Central memory CD4-positive, alpha-beta T cell (primary cell): ENCODE measurements around the gene CD59.

Experiments
- DNase-seq: peaks from one replicate; pipeline ENCODE4 v3.0.0; 2022
- total RNA-seq, 3 experiments: gene quantifications; one replicate each; lab custom pipeline; 2026; lab: John Stamatoyannopoulos, UW

Gene CD59
- 33.8 to 91.1 (median 41.1) reads per million in 3 experiments for total RNA-seq

- DNase-seq: peak; percentile 81
These were observed at the start of gene CD59 for GRCh38 chr11:33736148-33736812. CD59 (minus strand) TSS chr11:33736423; CDS start chr11:33722445, 13,978 bp downstream.

GRCh38 chr11:33785609-33786008 is 49.4 kb upstream of the CD59 start:
- DNase-seq: no peak

GRCh38 chr11:33779849-33780528 is 43.8 kb upstream of the CD59 start:
- no peak for DNase-seq

- no peak for DNase-seq
These were observed 42.5 kb upstream of the CD59 start for GRCh38 chr11:33778675-33779074.

- DNase-seq: no peak
These were observed 41.7 kb upstream of the CD59 start for GRCh38 chr11:33777906-33778305.

GRCh38 chr11:33775832-33776470 is 39.7 kb upstream of the CD59 start:
- no peak for DNase-seq

- DNase-seq: no peak
These were observed 39.2 kb upstream of the CD59 start for GRCh38 chr11:33775467-33775807.

- no peak for DNase-seq
These were observed 38.7 kb upstream of the CD59 start for GRCh38 chr11:33774736-33775466.

GRCh38 chr11:33773987-33774735 is 37.9 kb upstream of the CD59 start, which contains the start of gene FBXO3:
FBXO3 (minus strand) TSS chr11:33774520; CDS start chr11:33774497, 23 bp downstream.
- DNase-seq: peak; percentile 88

GRCh38 chr11:33773404-33773986 is 37.3 kb upstream of the CD59 start:
- peak; percentile 41 for DNase-seq

- no peak for DNase-seq
These were observed 36.6 kb upstream of the CD59 start for GRCh38 chr11:33772870-33773269.

- DNase-seq: no peak
These were observed 36.1 kb upstream of the CD59 start for GRCh38 chr11:33772300-33772699.

- no peak for DNase-seq
These were observed 34.0 kb upstream of the CD59 start for GRCh38 chr11:33770236-33770635.

GRCh38 chr11:33769542-33769941 is 33.3 kb upstream of the CD59 start:
- no peak for DNase-seq

GRCh38 chr11:33767624-33768023 is 31.4 kb upstream of the CD59 start:
- no peak for DNase-seq

GRCh38 chr11:33766085-33766484 is 29.9 kb upstream of the CD59 start:
- DNase-seq: no peak

GRCh38 chr11:33761471-33761870 is 25.2 kb upstream of the CD59 start:
- DNase-seq: no peak

- DNase-seq: no peak
These were observed 17.2 kb upstream of the CD59 start for GRCh38 chr11:33753304-33753967.

- DNase-seq: no peak
These were observed 15.7 kb upstream of the CD59 start for GRCh38 chr11:33751878-33752277.

GRCh38 chr11:33747979-33748378 is 11.8 kb upstream of the CD59 start:
- DNase-seq: no peak

- no peak for DNase-seq
These were observed 7.1 kb upstream of the CD59 start for GRCh38 chr11:33743291-33743690.
